DND-41 (cell line): ENCODE data around the gene MPV17L2.

Experiments used
- EZH2 ChIP-seq: IDR thresholded peaks from 3 replicates; pipeline ENCODE4 v1.6.1; 2012; ENCODE audit warnings: borderline replicate concordance, low read depth, mild to moderate bottlenecking, moderate library complexity, low read length, inconsistent platforms; ENCODE audit not compliant: severe bottlenecking
- TF ChIP-seq, protein P1 (sequence below): IDR thresholded peaks from 2 replicates; pipeline ENCODE4 v1.5.1; 2012; ENCODE audit warnings: borderline replicate concordance, low read length, moderate library complexity, mild to moderate bottlenecking; ENCODE audit not compliant: poor library complexity, severe bottlenecking; ENCODE audit errors: extremely low read depth

DNA sequence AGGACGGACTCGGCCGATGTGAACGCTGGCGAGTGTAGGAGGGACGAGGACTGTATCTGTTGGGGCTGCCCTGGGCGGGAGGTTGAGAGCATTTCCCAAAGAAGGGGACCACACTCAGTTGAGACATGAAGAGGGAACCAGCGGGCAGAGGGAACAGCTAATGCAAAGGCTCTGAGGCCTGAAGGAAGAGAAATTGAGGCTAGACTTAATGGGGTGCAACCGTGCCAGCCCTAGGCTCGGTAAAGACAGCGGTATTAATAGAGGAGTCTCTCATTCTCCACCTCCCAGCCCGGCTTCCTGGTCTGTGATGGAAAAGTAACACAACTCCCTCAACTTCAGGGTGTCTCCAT is 1.1 kb downstream of the MPV17L2 start:
- TF ChIP-seq, protein P1, sequence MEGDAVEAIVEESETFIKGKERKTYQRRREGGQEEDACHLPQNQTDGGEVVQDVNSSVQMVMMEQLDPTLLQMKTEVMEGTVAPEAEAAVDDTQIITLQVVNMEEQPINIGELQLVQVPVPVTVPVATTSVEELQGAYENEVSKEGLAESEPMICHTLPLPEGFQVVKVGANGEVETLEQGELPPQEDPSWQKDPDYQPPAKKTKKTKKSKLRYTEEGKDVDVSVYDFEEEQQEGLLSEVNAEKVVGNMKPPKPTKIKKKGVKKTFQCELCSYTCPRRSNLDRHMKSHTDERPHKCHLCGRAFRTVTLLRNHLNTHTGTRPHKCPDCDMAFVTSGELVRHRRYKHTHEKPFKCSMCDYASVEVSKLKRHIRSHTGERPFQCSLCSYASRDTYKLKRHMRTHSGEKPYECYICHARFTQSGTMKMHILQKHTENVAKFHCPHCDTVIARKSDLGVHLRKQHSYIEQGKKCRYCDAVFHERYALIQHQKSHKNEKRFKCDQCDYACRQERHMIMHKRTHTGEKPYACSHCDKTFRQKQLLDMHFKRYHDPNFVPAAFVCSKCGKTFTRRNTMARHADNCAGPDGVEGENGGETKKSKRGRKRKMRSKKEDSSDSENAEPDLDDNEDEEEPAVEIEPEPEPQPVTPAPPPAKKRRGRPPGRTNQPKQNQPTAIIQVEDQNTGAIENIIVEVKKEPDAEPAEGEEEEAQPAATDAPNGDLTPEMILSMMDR, result no peak
- TF ChIP-seq EZH2, result no peak
